Immature natural killer cell (primary cell): Measurements from ENCODE around the gene MAOB. TPM values are rescaled to one million over a fixed set of nuclear protein-coding genes. Genes with fewer than 3 reads are reported as not detected.

Experiments
- polyA plus RNA-seq, 3 donors: library from polyadenylated mRNA; unstranded; fragments of 300-500 nt; fragmentation: Illumina TruSeq; gene quantifications; one replicate each; pipeline ENCODE4 v1.2.3, GENCODE V29; 2021

MAOB gene
- polyA plus RNA-seq, 3 donors from 2014 or later = 0.19 TPM; not detected in 2

Other genes starting within 250 kb of the MAOB start
- gene MAOA, start 226.2 kb downstream of the MAOB start, polyA plus RNA-seq = not detected
- gene NDP, start 90.9 kb upstream of the MAOB start, polyA plus RNA-seq = not detected